SK-N-MC (cell line): ENCODE measurements around the gene SLC17A5.

ENCODE experiments used
- EZH2 ChIP-seq: fragments of 200-600 bp; sonication (generic); IDR thresholded peaks from one replicate; pipeline ENCODE4 v1.6.1; 2017; ENCODE audit warnings: antibody characterized with exemption
- FOXP2 ChIP-seq: optimal IDR thresholded peaks from 2 replicates; pipeline ENCODE3; 2011; ENCODE audit warnings: mild to moderate bottlenecking, moderate library complexity; ENCODE audit not compliant: insufficient read depth; ENCODE audit errors: extremely low read length, control extremely low read depth
- POLR2AphosphoS5 ChIP-seq: IDR thresholded peaks from 2 replicates; pipeline ENCODE4 v1.6.1; 2012; ENCODE audit warnings: mild to moderate bottlenecking, low read depth, low read length, borderline replicate concordance

- no peak for TF ChIP-seq POLR2AphosphoS5
- TF ChIP-seq EZH2, result no peak
- TF ChIP-seq FOXP2, result no peak
Measured at GRCh38 chr6:73610444-73611275, 43.1 kb downstream of the SLC17A5 start.
